ENCODE results near the gene PAH.

Gene PAH

DNA sequence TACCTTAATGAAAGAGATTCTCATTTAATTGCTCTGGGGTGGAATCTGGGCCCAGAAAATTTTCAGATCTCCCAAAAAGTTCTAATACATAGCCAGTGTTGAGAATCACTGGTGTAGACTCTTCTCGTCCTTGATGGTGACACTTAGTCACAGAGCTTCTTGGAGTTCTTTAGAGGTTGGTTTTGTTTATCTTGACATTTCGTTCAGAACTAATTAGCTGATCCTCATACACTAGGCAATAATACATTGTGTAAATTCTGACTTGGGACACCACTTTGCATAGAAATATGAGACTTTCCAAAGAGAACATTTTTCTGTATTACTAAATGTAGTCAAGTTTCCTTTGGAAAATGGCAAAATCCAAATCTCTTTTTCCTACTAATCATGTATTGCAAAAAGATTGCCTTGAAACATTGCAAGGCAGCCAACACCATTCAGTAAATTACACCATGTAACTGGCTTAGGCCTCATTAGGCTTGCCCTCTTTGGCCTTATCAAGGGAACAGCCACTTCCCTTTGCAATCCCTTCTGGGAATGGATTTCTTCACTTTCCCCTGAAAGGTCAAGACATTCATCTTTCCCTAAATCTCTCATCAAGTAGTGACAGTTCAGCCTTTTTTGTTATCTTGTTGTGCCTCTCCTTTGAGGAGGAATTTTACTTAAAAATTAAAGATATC, 102.2 kb downstream of the PAH start:
- no peak for DNase-seq

GRCh38 chr12:102812344-102812743, 104.7 kb downstream of the PAH start:
- DNase-seq = no peak

GRCh38 chr12:102811110-102811737, 105.8 kb downstream of the PAH start:
- peak; percentile 44 for DNase-seq

DNA sequence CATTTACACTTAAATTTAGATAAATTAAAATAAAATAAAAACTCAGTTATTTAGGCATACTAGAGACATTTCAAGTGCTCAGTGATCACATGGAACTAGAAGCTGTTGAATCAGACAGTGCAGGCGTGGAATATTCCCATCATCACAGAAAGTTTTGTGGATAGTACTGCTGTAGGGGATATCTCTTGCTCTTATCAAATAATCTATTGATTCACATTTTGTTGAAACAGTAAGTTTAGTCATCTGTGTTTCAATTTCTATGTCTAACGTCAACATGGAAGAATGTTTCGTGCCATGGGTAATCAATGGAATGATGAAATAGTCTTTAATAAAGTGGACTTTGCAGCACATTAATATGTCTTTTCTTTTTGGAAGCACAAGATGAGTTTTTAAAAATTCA, 108.6 kb downstream of the PAH start:
- no peak for DNase-seq

DNA sequence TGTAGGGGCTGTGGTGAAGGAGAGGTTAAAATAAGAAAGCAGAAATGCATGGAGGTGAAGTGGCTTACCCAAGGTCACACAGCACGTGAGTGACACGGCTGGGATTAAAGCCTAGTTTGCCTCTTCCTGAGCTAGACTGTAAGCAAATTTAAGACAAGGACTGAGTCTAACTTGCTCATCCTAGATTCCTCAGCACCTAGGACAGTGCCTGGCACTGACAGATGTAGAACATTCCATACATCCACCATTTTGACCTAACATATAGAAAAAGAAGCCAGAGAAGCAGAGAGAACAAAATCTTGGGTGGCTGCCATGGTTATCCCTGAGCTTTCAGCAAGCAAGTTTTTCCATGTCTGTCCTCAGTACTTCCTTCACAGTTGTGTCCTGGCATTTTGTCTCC, 110.5 kb downstream of the PAH start:
- DNase-seq = no peak

DNA sequence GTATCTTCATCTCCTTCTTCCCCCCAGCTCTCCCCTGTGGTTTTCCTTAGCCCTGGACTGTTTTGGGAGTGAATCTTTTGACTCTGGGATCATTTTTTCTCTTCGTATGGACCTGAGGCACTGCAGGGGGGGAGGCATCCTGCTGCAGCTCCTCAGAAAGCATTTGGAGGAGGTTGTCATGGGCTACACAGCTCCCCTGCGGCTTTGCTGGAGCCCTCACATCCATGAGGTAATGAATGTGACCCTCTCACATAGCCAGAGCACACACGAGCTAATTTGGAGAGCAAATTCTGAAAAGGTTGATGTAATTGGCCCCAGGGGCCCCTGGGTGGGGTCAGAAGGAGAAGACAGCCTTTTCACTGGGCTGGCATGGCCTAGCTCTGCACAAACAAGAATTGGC, 110.9 kb downstream of the PAH start:
- no peak for DNase-seq

DNA sequence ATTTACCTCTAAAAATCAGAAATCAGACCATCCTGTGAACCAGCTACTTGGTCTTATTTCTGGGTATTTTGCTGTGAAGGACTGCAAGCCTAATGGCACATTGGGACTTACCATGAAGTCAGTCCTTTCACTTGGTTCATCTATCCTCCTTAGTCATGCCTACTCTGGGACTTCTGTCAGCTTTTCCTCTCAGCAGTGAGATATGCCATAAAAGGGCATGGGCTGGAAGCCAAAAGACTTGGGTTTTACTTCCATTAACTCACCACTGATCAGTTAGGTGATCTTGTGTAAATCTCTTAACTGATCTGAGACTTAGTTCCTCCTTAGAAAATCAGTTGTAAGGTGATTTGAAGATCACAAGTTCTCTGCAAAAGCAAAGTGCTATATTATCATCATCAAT, 116.5 kb downstream of the PAH start:
- no peak for DNase-seq

DNA sequence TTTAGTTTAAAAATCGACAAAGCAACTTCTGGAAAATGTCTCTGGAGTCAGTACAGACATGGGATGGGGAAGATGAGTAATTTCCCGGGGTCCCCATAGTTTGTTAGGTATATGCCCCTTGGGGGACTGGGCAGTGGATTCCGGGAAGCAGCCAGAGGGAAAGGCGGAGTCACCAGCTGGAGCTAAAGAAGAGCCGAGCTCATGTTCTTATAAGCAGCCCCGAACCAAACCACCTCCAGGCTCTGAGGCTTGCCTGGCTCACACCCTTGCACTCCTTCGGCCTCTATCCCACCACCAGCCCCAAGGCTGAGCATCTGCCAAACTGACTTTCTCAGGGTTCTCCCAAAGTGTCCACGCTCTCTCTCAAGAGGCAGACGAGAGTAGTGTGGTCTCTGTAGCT, 117.8 kb downstream of the PAH start:
- DNase-seq = no peak

DNA sequence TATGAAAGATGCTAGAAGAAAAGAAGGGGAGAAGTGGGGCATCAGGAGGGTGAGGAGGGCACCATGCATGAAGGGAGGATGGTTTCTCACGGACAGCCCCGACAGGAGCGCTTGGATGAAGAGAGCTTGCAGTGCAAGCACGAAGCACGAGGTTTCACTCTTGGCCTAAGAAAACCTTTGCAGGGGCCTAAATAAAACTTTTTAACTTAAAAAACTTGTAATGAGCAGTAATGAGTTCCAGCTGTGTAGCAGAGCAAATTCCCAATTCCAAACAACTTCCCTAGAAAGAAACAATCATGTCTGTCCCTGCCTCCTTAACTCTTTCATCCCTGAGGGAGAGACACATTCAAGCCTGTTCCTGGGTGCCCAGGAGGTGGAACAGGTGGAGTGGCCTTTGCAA, 119.5 kb downstream of the PAH start:
- no peak for DNase-seq

DNA sequence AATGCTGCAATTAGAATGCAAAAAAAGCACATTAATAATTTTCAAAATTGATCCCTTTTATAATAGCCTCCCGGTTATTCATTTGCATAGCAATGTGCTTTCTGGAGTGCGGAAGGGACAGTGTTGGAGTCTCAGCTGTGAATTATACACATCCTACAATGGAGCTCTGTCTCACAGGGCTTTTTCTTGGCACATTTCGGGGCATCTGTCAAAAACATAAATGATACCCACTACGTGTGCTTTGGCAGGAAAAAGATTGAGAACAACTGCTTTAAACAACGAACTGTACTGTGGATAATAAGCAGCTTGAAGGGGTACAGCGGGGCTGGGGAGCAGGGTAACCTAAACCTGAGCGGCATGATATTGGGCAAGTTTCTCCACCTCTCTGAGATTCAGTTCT, 123.1 kb downstream of the PAH start:
- DNase-seq = no peak

All from right hindlimb (tissue), 1 donor.